Measurements from ENCODE around the gene CENPT. TPM values are rescaled to one million over a fixed set of nuclear protein-coding genes. Genes with fewer than 3 reads are reported as not detected.

CENPT gene
- total RNA-seq, 1 donor from 2014 or later, result 82.9 TPM

GRCh38 chr16:67833415-67834241 lies 13.9 kb downstream of the CENPT start:
- no peak for TF ChIP-seq CTCF (IDR thresholded peaks at IDR 0.05; ENCODE audit: unreplicated experiment)

DNA sequence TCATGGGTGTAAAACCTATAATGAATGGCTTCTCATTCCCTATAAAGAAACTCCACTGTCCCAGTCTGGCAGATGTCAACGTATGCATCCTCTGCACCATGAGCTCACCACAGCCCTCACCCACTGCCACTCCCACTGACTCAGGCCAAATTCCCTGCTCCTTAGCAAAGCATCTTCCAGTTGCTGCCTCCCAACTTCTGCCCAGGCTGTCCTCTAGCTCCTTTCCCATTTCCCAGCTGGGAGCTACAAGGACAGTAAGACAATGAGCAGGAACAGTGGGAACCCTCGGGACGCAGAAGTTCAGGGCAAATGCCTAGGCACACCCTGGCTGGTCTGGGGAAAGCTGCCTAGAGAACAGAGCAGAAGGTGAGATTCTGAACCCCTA lies 14.5 kb downstream of the CENPT start:
- peak overlapping the region; percentile 13 for H3K27ac Mint-ChIP-seq (ENCODE audit: unreplicated experiment)

More at GRCh38 chr16:67833415-67834241, 13.9 kb downstream of the CENPT start:
- Mint-ChIP-seq H3K36me3 (ENCODE audit: low read depth, unreplicated experiment) (peaks cover 14% of the 10 kb centered on the region), H3K27ac (ENCODE audit: unreplicated experiment) (peak overlapping the region; percentile 57), H3K4me1 (ENCODE audit: unreplicated experiment) (peaks cover 18% of the 10 kb centered on the region), H3K27me3 (ENCODE audit: unreplicated experiment) (peaks cover 10% of the 10 kb centered on the region), H3K9me3 (ENCODE audit: unreplicated experiment) (no peaks in the 10 kb centered on the region), H3K4me3 (ENCODE audit: unreplicated experiment) (peak overlapping the region; percentile 90)
- DNase-seq (ENCODE audit: low spot score), result peak; percentile 93

DNA sequence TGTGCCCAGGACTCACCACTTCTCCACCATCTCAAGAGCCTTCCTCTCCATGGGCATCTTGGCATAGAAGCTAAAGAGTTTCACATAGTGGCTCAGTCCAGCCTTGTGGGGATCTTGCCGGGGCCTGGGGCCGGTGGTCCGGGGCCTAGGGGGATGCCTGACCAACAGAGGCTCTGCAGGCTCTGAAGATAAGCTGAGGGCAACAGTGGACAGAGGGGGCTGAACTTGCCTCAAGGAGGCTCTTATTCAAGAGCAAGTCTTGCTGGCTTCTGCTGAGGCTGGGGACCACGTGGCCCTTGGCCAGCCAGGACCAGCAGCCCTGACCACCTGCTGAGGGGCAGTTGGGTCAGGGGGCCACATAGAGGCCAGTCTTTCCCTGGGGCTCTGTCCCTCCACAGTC lies 18.8 kb downstream of the CENPT start:
- H3K4me1 Mint-ChIP-seq (ENCODE audit: unreplicated experiment), result peaks cover 18% of the 10 kb centered on the region
- peaks cover 26% of the 10 kb centered on the region for H3K36me3 Mint-ChIP-seq (ENCODE audit: low read depth, unreplicated experiment)
- no peak overlapping the region for H3K4me3 Mint-ChIP-seq (ENCODE audit: unreplicated experiment)
- no peaks in the 10 kb centered on the region for H3K9me3 Mint-ChIP-seq (ENCODE audit: unreplicated experiment)
- H3K27me3 Mint-ChIP-seq (ENCODE audit: unreplicated experiment), result peaks cover 12% of the 10 kb centered on the region
- peak overlapping the region; percentile 77 for H3K27ac Mint-ChIP-seq (ENCODE audit: unreplicated experiment)
- no peak for TF ChIP-seq CTCF (IDR thresholded peaks at IDR 0.05; ENCODE audit: unreplicated experiment)
- DNase-seq (ENCODE audit: low spot score), result no peak

More for the DNA sequence above, 14.5 kb downstream of the CENPT start:
- Mint-ChIP-seq H3K27me3 (ENCODE audit: unreplicated experiment) (peaks cover 10% of the 10 kb centered on the region), H3K36me3 (ENCODE audit: low read depth, unreplicated experiment) (peaks cover 14% of the 10 kb centered on the region), H3K9me3 (ENCODE audit: unreplicated experiment) (no peaks in the 10 kb centered on the region), H3K4me1 (ENCODE audit: unreplicated experiment) (peaks cover 18% of the 10 kb centered on the region), H3K4me3 (ENCODE audit: unreplicated experiment) (peak overlapping the region; percentile 90)
- TF ChIP-seq CTCF (IDR thresholded peaks at IDR 0.05; ENCODE audit: unreplicated experiment), result no peak
- DNase-seq (ENCODE audit: low spot score), result no peak

GRCh38 chr16:67825906-67826305 lies 21.6 kb downstream of the CENPT start:
- TF ChIP-seq CTCF (IDR thresholded peaks at IDR 0.05; ENCODE audit: unreplicated experiment), result no peak
- Mint-ChIP-seq H3K4me3 (ENCODE audit: unreplicated experiment) (no peak overlapping the region), H3K9me3 (ENCODE audit: unreplicated experiment) (no peaks in the 10 kb centered on the region), H3K4me1 (ENCODE audit: unreplicated experiment) (no peaks in the 10 kb centered on the region), H3K36me3 (ENCODE audit: low read depth, unreplicated experiment) (peaks cover 24% of the 10 kb centered on the region), H3K27ac (ENCODE audit: unreplicated experiment) (no peak overlapping the region), H3K27me3 (ENCODE audit: unreplicated experiment) (peaks cover 13% of the 10 kb centered on the region)
- DNase-seq (ENCODE audit: low spot score), result no peak

DNA sequence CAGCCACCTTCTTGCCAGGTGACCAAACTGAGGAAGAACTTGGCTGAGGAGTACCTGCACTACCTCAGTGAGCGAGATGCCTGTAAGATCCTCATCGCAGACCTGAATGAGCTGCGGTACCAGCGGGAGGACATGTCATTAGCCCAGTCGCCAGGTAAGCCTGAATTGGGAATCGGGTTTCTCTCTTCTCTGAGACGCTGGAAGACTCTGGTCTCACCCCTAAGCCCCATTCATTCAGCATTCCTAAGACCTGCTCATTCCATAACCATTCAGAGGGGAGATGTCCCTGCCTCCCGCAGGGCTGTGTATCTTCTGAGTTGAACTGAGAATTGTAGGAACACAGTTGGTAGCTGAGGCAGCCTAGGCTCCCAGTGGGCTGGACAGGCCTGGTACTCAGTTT lies 22.4 kb downstream of the CENPT start:
- H3K36me3 Mint-ChIP-seq (ENCODE audit: low read depth, unreplicated experiment), result peaks cover 19% of the 10 kb centered on the region
- peak overlapping the region; percentile 49 for H3K4me3 Mint-ChIP-seq (ENCODE audit: unreplicated experiment)
- no peaks in the 10 kb centered on the region for H3K4me1 Mint-ChIP-seq (ENCODE audit: unreplicated experiment)
- peaks cover 13% of the 10 kb centered on the region for H3K27me3 Mint-ChIP-seq (ENCODE audit: unreplicated experiment)
- H3K9me3 Mint-ChIP-seq (ENCODE audit: unreplicated experiment), result no peaks in the 10 kb centered on the region
- no peak for DNase-seq (ENCODE audit: low spot score)
- no peak overlapping the region for H3K27ac Mint-ChIP-seq (ENCODE audit: unreplicated experiment)
- no peak for TF ChIP-seq CTCF (IDR thresholded peaks at IDR 0.05; ENCODE audit: unreplicated experiment)
